ENCODE data around the gene HIRIP3. TPM values are rescaled to one million over a fixed set of nuclear protein-coding genes. Genes with fewer than 3 reads are reported as not detected.

The HIRIP3 gene
- total RNA-seq, 1 experiment from 2014 or later, result 25.3 TPM

DNA sequence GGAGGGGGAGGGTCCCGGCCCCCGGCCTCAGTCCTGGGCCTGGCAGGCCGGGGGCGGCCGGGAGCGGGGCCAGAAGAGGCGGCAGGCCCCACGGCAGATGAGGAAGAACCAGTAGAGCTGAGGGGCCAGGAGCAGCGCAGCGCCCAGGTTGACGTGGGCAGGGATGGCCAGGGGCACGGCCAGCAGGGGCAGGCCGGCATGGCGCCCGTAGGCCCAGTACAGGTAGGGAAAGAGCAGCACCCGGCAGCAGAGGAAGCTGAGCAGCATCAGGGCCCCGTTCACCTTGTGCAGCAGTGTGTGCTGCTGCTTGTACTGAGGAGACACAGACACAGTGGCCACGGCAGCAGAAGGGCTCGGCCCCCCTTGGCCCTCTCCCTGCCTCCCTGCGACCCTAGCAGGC lies 29.7 kb upstream of the HIRIP3 start:
- no peak overlapping the region for H3K4me3 ChIP-seq (ENCODE audit: low read depth in 2 of 2, low read length in 2 of 2)
- no peak overlapping the region for H3K27ac ChIP-seq (ENCODE audit: low read length)
- ChIA-PET POLR2A (interaction anchor here (0.5 kb wide), 1 partner anchor 903 kb away, joined by 6 read pairs; no protein-coding TSS in a partner anchor), CTCF (no interaction called here)
- TF ChIP-seq POLR2AphosphoS5 (IDR thresholded peaks at IDR 0.05; ENCODE audit: low read depth, low read length) (no peak), TCF7L2 (IDR thresholded peaks at IDR 0.05; ENCODE audit: low read depth, low read length) (no peak), SIN3A (IDR thresholded peaks at IDR 0.05; ENCODE audit: borderline replicate concordance, insufficient read depth, low read depth, low read length) (no peak)
- TF ChIP-seq, protein P1, sequence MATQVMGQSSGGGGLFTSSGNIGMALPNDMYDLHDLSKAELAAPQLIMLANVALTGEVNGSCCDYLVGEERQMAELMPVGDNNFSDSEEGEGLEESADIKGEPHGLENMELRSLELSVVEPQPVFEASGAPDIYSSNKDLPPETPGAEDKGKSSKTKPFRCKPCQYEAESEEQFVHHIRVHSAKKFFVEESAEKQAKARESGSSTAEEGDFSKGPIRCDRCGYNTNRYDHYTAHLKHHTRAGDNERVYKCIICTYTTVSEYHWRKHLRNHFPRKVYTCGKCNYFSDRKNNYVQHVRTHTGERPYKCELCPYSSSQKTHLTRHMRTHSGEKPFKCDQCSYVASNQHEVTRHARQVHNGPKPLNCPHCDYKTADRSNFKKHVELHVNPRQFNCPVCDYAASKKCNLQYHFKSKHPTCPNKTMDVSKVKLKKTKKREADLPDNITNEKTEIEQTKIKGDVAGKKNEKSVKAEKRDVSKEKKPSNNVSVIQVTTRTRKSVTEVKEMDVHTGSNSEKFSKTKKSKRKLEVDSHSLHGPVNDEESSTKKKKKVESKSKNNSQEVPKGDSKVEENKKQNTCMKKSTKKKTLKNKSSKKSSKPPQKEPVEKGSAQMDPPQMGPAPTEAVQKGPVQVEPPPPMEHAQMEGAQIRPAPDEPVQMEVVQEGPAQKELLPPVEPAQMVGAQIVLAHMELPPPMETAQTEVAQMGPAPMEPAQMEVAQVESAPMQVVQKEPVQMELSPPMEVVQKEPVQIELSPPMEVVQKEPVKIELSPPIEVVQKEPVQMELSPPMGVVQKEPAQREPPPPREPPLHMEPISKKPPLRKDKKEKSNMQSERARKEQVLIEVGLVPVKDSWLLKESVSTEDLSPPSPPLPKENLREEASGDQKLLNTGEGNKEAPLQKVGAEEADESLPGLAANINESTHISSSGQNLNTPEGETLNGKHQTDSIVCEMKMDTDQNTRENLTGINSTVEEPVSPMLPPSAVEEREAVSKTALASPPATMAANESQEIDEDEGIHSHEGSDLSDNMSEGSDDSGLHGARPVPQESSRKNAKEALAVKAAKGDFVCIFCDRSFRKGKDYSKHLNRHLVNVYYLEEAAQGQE (IDR thresholded peaks at IDR 0.05; ENCODE audit: insufficient read depth in 1 of 2, low read depth in 2 of 2, low read length in 1 of 2), result no peak
- BruUV-seq (replicated peaks), result no TSS peak
- H3K27me3 ChIP-seq (ENCODE audit: control insufficient read depth, insufficient read depth, low read length), result no peaks in the 10 kb centered on the region
- ATAC-seq (no peak), DNase-seq (ENCODE audit: low read depth, low spot score) (no peak)
- intact Hi-C loops (cut with micrococcal nuclease; ENCODE audit: unreplicated experiment), result loop anchor here (5.0 to 10.0 kb wide), 2 partner anchors 110 to 333 kb away; no protein-coding TSS in a partner anchor
- H3K9me3 ChIP-seq (ENCODE audit: control insufficient read depth, insufficient read depth, low read depth, low read length), result no peaks in the 10 kb centered on the region
- in situ Hi-C loops (cut with HindIII; ENCODE audit: low pct_unique_long_range_greater_than_20kb, low sequenced_read_pairs), result no loop called here
- no peaks in the 10 kb centered on the region for H3K36me3 ChIP-seq (ENCODE audit: control insufficient read depth, insufficient read depth, low read length)
- H3K4me1 ChIP-seq (ENCODE audit: control insufficient read depth, insufficient read depth, low read length), result no peaks in the 10 kb centered on the region; the same call in 1 of the 2 replicates

DNA sequence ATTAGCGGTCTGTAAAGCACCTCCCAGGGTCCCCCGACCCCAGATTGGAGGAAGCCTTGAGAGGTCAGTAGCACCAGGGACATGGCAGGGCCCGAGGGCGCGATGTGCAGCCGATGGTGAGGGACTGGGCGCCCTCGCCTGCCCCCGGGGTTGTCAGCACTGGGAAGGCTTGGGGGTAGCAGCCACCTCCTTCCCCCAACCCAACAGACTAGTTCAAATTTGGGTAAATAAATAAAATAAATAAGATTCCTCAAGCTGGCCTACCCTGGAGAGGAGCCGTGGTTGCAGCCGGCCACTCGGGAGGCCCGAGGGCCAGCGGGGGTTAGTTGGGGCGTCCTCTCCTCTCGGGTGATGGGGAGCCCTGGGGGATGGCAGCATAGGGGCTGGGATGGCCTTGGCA lies 29.0 kb upstream of the HIRIP3 start:
- ATAC-seq (no peak), DNase-seq (ENCODE audit: low read depth, low spot score) (no peak)
- TF ChIP-seq TCF7L2 (IDR thresholded peaks at IDR 0.05; ENCODE audit: low read depth, low read length) (no peak), POLR2AphosphoS5 (IDR thresholded peaks at IDR 0.05; ENCODE audit: low read depth, low read length) (no peak), SIN3A (IDR thresholded peaks at IDR 0.05; ENCODE audit: borderline replicate concordance, insufficient read depth, low read depth, low read length) (no peak)
- TF ChIP-seq, protein P2, sequence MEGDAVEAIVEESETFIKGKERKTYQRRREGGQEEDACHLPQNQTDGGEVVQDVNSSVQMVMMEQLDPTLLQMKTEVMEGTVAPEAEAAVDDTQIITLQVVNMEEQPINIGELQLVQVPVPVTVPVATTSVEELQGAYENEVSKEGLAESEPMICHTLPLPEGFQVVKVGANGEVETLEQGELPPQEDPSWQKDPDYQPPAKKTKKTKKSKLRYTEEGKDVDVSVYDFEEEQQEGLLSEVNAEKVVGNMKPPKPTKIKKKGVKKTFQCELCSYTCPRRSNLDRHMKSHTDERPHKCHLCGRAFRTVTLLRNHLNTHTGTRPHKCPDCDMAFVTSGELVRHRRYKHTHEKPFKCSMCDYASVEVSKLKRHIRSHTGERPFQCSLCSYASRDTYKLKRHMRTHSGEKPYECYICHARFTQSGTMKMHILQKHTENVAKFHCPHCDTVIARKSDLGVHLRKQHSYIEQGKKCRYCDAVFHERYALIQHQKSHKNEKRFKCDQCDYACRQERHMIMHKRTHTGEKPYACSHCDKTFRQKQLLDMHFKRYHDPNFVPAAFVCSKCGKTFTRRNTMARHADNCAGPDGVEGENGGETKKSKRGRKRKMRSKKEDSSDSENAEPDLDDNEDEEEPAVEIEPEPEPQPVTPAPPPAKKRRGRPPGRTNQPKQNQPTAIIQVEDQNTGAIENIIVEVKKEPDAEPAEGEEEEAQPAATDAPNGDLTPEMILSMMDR (IDR thresholded peaks at IDR 0.05), result no peak
- TF ChIP-seq, protein P1 (IDR thresholded peaks at IDR 0.05; ENCODE audit: insufficient read depth in 1 of 2, low read depth in 2 of 2, low read length in 1 of 2), result no peak
- Histone ChIP-seq H3K27ac (ENCODE audit: low read length) (no peak overlapping the region), H3K36me3 (ENCODE audit: control insufficient read depth, insufficient read depth, low read length) (no peaks in the 10 kb centered on the region), H3K9me3 (ENCODE audit: control insufficient read depth, insufficient read depth, low read depth, low read length) (no peaks in the 10 kb centered on the region), H3K4me1 (ENCODE audit: control insufficient read depth, insufficient read depth, low read length) (no peaks in the 10 kb centered on the region), H3K4me3 (ENCODE audit: low read depth in 2 of 2, low read length in 2 of 2) (no peak overlapping the region), H3K27me3 (ENCODE audit: control insufficient read depth, insufficient read depth, low read length) (no peaks in the 10 kb centered on the region)
- ChIA-PET CTCF (no interaction called here), POLR2A (no interaction called here)
- BruUV-seq (replicated peaks), result no TSS peak
- in situ Hi-C loops (cut with HindIII; ENCODE audit: low pct_unique_long_range_greater_than_20kb, low sequenced_read_pairs) (no loop called here), intact Hi-C loops (cut with micrococcal nuclease; ENCODE audit: unreplicated experiment) (loop anchor here (10.0 kb wide), 1 partner anchor 110 kb away; no protein-coding TSS in a partner anchor)

Measured in Panc1 (cell line).